ENCODE data around the gene OR6C68. TPM values are rescaled to one million over a fixed set of nuclear protein-coding genes. Genes with fewer than 3 reads are reported as not detected.
"Not testable (repeated sequence)": the region's sequence is repeated elsewhere in the genome, so short reads cannot be mapped to it uniquely, and the experiment has no call there.

The OR6C68 gene
- total RNA-seq (ENCODE audit: low replicate concordance), result not detected in 2 replicates

DNA sequence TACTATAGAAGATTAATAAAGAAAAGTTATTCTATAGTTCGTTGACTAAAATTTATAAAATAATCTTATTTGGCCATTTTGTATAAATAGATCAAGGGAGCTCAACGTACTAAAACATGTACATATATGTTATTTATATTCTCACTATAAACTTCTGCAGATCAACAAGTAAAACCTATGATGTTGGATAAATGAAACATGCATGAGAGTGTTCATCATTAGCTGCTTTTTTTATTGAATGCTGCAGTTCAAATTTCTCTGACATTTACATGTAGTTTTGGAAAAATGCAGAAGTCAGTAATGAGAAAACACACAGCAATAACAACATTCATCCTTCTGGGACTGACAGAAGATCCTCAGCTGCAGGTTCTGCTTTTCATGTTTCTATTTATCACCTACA, at the start of gene OR6C68:
TSS of gene OR6C68 (plus strand) at position 301 of the 400 bp plus-strand sequence. CDS start at position 301, 0 bp downstream.
- TF ChIP-seq, protein P1, sequence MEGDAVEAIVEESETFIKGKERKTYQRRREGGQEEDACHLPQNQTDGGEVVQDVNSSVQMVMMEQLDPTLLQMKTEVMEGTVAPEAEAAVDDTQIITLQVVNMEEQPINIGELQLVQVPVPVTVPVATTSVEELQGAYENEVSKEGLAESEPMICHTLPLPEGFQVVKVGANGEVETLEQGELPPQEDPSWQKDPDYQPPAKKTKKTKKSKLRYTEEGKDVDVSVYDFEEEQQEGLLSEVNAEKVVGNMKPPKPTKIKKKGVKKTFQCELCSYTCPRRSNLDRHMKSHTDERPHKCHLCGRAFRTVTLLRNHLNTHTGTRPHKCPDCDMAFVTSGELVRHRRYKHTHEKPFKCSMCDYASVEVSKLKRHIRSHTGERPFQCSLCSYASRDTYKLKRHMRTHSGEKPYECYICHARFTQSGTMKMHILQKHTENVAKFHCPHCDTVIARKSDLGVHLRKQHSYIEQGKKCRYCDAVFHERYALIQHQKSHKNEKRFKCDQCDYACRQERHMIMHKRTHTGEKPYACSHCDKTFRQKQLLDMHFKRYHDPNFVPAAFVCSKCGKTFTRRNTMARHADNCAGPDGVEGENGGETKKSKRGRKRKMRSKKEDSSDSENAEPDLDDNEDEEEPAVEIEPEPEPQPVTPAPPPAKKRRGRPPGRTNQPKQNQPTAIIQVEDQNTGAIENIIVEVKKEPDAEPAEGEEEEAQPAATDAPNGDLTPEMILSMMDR (IDR thresholded peaks at IDR 0.05; ENCODE audit: insufficient read depth, low read length), result no peak
- no peak within 1 kb of the TSS for H3K4me3 ChIP-seq (ENCODE audit: low read depth, low read length)
- DNase-seq (ENCODE audit: low read depth), result no peak

DNA sequence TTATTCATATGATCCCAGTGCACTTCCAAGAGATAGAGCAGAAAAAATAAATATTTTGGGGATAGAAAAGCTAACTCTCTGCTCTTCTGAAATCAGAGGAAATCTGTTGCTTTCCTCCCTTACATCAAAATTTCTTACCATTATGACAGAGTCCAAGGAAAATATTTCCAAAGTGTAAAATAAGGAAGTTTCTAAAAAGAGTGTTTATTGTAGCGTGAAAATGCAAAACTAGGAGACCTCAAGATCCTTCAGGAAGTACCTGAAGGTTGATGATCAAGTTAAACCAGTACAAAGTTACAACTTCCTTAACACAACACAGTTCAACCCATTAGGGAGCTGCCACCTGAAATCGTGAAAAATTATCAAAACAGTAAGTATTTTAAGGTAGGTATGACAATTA, 48.4 kb upstream of the OR6C68 start, which contains the start of gene OR6C2:
TSS of gene OR6C2 (plus strand) at position 301 of the 400 bp plus-strand sequence. CDS start 8,138 bp downstream, outside the sequence.
- H3K4me3 ChIP-seq (ENCODE audit: low read depth, low read length), result no peak within 1 kb of the TSS
- TF ChIP-seq, protein P1 (IDR thresholded peaks at IDR 0.05; ENCODE audit: insufficient read depth, low read length), result no peak
- DNase-seq (ENCODE audit: low read depth), result no peak

DNA sequence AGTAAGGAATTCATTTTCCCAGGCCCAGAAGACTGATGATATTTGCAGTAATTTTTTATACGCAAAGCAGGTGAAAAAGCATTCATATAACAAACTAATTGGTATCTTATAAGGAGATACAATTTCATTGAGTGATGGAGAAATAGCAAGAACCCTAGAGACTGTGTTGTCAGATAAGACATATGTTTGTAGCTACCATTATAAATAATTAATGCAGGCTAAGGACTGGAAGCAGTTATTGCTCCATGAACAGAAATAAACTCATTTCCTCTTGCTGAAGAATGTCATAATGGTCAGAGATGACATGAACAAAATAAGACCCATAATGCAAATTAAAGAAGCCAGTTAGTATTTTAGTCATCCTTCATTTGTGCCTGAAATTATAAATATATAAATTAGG, 46.8 kb upstream of the OR6C68 start:
- TF ChIP-seq, protein P1 (IDR thresholded peaks at IDR 0.05; ENCODE audit: insufficient read depth, low read length), result no peak
- H3K4me3 ChIP-seq (ENCODE audit: low read depth, low read length), result no peak overlapping the region
- no peak for DNase-seq (ENCODE audit: low read depth)

DNA sequence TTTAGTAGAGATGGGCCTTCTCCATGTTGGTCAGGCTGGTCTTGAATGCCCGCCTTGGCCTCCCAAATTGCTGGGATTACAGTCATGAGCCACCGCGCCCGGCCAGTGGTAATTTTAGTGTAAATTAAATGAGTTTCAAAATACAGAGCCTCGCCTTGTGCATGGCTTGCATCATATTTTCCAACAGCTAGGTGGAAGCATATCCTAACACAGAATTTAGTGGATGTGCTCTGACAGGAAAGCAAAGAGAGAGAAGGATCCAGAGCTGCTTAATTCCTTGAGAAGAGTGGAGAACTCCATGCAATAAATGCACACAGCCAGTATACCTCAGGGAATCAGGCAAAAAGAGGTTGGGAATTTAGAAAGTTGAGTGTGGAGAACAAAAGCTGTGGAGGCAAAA, 45.9 kb upstream of the OR6C68 start:
- no peak for DNase-seq (ENCODE audit: low read depth)
- TF ChIP-seq, protein P1 (IDR thresholded peaks at IDR 0.05; ENCODE audit: insufficient read depth, low read length), result no peak
- H3K4me3 ChIP-seq (ENCODE audit: low read depth, low read length), result no peak overlapping the region

DNA sequence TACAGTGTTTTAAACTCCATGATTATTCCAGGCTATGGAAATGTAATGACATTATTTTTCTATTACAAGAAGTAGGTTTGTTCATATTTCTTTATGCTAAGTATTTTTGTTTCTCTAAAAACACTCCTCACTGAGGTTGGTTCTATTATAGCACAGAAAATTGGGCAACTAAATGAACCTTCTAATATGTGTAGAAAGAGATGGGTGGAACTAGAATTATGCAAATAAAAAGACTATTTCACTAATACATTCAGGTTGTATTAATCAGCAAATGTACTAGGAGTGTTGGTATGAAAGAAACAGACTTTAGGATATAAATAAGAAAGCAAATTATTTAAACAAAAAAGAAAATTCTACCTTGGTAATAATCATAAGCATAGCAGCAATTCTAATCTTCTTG, 43.4 kb upstream of the OR6C68 start:
- no peak for DNase-seq (ENCODE audit: low read depth)
- TF ChIP-seq, protein P1 (IDR thresholded peaks at IDR 0.05; ENCODE audit: insufficient read depth, low read length), result no peak
- H3K4me3 ChIP-seq (ENCODE audit: low read depth, low read length), result no peak overlapping the region

DNA sequence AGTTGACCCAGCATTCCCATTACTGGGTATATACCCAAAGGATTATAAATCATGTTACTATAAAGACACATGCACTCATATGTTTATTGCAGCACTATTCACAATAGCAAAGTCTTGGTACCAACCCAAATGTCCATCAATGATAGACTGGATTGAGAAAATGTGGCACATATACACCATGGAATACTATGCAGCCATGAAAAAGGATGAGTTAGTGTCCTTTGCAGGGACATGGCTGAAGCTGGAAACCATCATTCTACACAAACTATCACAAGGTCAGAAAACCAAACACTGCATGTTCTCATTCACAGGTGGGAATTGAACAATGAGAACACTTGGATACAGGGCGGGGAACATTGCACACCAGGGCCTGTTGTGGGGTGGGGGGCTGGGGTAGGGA, 27.3 kb upstream of the OR6C68 start:
- H3K4me3 ChIP-seq (ENCODE audit: low read depth, low read length); DNase-seq (ENCODE audit: low read depth): not testable (repeated sequence)

DNA sequence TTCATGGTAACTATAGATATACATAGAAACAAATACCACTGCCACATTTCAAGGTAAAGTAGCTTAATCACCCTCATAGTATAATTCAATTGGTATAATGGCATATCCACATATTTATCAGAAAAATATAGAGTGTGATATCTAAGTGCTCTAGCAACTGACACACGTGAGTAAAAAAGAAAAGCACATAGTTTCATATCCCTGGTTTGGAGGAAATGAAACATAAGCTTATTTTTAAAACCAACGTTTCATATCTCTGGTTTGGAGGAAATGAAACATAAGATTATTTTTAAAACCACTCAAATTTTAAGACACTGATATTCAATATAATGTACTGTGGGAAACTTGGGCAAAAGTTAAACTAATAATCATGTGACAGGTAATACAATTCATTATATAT, 24.3 kb upstream of the OR6C68 start:
- TF ChIP-seq, protein P1 (IDR thresholded peaks at IDR 0.05; ENCODE audit: insufficient read depth, low read length), result no peak
- DNase-seq (ENCODE audit: low read depth), result no peak
- H3K4me3 ChIP-seq (ENCODE audit: low read depth, low read length), result no peak overlapping the region

Measured in fibroblast of the aortic adventitia (primary cell).